Measurements from ENCODE around the gene CXCR3. TPM values are rescaled to one million over a fixed set of nuclear protein-coding genes. Genes with fewer than 3 reads are reported as not detected.

CXCR3 gene
- total RNA-seq, 1 donor from 2014 or later = not detected

GRCh38 chrX:71659959-71660358 is 41.6 kb upstream of the CXCR3 start:
- H3K27ac Mint-ChIP-seq (ENCODE audit: unreplicated experiment) = no peak overlapping the region
- DNase-seq = no peak
- no peaks in the 10 kb centered on the region for H3K27me3 Mint-ChIP-seq (ENCODE audit: unreplicated experiment)
- H3K4me1 Mint-ChIP-seq (ENCODE audit: low read depth, unreplicated experiment) = no peaks in the 10 kb centered on the region
- no peaks in the 10 kb centered on the region for H3K9me3 Mint-ChIP-seq (ENCODE audit: unreplicated experiment)
- no peak overlapping the region for H3K4me3 Mint-ChIP-seq (ENCODE audit: unreplicated experiment)
- TF ChIP-seq CTCF (IDR thresholded peaks at IDR 0.05; ENCODE audit: partially characterized antibody, unreplicated experiment) = no peak
- no peaks in the 10 kb centered on the region for H3K36me3 Mint-ChIP-seq (ENCODE audit: unreplicated experiment)

GRCh38 chrX:71659342-71659741 is 41.0 kb upstream of the CXCR3 start:
- H3K9me3 Mint-ChIP-seq (ENCODE audit: unreplicated experiment) = no peaks in the 10 kb centered on the region
- H3K4me1 Mint-ChIP-seq (ENCODE audit: low read depth, unreplicated experiment) = no peaks in the 10 kb centered on the region

GRCh38 chrX:71657267-71657666 is 39.0 kb upstream of the CXCR3 start:
- no peak for DNase-seq
- no peaks in the 10 kb centered on the region for H3K9me3 Mint-ChIP-seq (ENCODE audit: unreplicated experiment)
- no peaks in the 10 kb centered on the region for H3K36me3 Mint-ChIP-seq (ENCODE audit: unreplicated experiment)
- H3K4me3 Mint-ChIP-seq (ENCODE audit: unreplicated experiment) = no peak overlapping the region
- H3K4me1 Mint-ChIP-seq (ENCODE audit: low read depth, unreplicated experiment) = no peaks in the 10 kb centered on the region
- no peak for TF ChIP-seq CTCF (IDR thresholded peaks at IDR 0.05; ENCODE audit: partially characterized antibody, unreplicated experiment)
- no peaks in the 10 kb centered on the region for H3K27me3 Mint-ChIP-seq (ENCODE audit: unreplicated experiment)
- H3K27ac Mint-ChIP-seq (ENCODE audit: unreplicated experiment) = no peak overlapping the region

More at GRCh38 chrX:71659342-71659741, 41.0 kb upstream of the CXCR3 start:
- H3K36me3 Mint-ChIP-seq (ENCODE audit: unreplicated experiment) = no peaks in the 10 kb centered on the region
- DNase-seq = no peak
- no peak for TF ChIP-seq CTCF (IDR thresholded peaks at IDR 0.05; ENCODE audit: partially characterized antibody, unreplicated experiment)
- no peaks in the 10 kb centered on the region for H3K27me3 Mint-ChIP-seq (ENCODE audit: unreplicated experiment)
- H3K27ac Mint-ChIP-seq (ENCODE audit: unreplicated experiment) = no peak overlapping the region
- no peak overlapping the region for H3K4me3 Mint-ChIP-seq (ENCODE audit: unreplicated experiment)

GRCh38 chrX:71653344-71653743 is 35.0 kb upstream of the CXCR3 start:
- H3K27ac Mint-ChIP-seq (ENCODE audit: unreplicated experiment) = no peak overlapping the region
- no peaks in the 10 kb centered on the region for H3K36me3 Mint-ChIP-seq (ENCODE audit: unreplicated experiment)
- TF ChIP-seq CTCF (IDR thresholded peaks at IDR 0.05; ENCODE audit: partially characterized antibody, unreplicated experiment) = no peak
- H3K4me1 Mint-ChIP-seq (ENCODE audit: low read depth, unreplicated experiment) = no peaks in the 10 kb centered on the region
- H3K27me3 Mint-ChIP-seq (ENCODE audit: unreplicated experiment) = no peaks in the 10 kb centered on the region
- no peaks in the 10 kb centered on the region for H3K9me3 Mint-ChIP-seq (ENCODE audit: unreplicated experiment)
- no peak overlapping the region for H3K4me3 Mint-ChIP-seq (ENCODE audit: unreplicated experiment)
- DNase-seq = no peak

- Mint-ChIP-seq H3K27me3 (ENCODE audit: unreplicated experiment) (no peaks in the 10 kb centered on the region), H3K4me1 (ENCODE audit: low read depth, unreplicated experiment) (no peaks in the 10 kb centered on the region), H3K27ac (ENCODE audit: unreplicated experiment) (no peak overlapping the region), H3K36me3 (ENCODE audit: unreplicated experiment) (no peaks in the 10 kb centered on the region), H3K4me3 (ENCODE audit: unreplicated experiment) (no peak overlapping the region), H3K9me3 (ENCODE audit: unreplicated experiment) (no peaks in the 10 kb centered on the region)
- peak; percentile 28 for DNase-seq
- TF ChIP-seq CTCF (IDR thresholded peaks at IDR 0.05; ENCODE audit: partially characterized antibody, unreplicated experiment) = peak; percentile 65
These were observed 34.1 kb upstream of the CXCR3 start for GRCh38 chrX:71652405-71652804.

Measured in glutamatergic neuron (in vitro differentiated cells).